Endothelial cell of umbilical vein (primary cell): ENCODE measurements around the gene OR10C1. TPM values are rescaled to one million over a fixed set of nuclear protein-coding genes. Genes with fewer than 3 reads are reported as not detected.

Source experiments
- BruUV-seq: library from RNA; stranded (reverse); fragments of 400-500 nt; replicated peaks from 2 replicates; lab custom pipeline; 2021; lab: Mats Ljungman, UMichigan
- CTCF ChIA-PET: fragments of 300-600, 350-600 bp; sonication (Branson Sonifier 250); formaldehyde crosslinking; loops from one replicate; lab custom pipeline; 2021; ENCODE audit warnings: antibody characterized with exemption, inconsistent platforms; lab: Charles Lee
- POLR2A ChIA-PET: fragments of 300-600, 350-600 bp; sonication (Branson Sonifier 250); formaldehyde crosslinking; loops from one replicate; lab custom pipeline; 2021; ENCODE audit warnings: antibody characterized with exemption, inconsistent platforms; lab: Charles Lee
- DNase-seq: peaks from one replicate; pipeline ENCODE4 v3.0.0-alpha.2; 2011; ENCODE audit warnings: low read depth, low spot score
- FAIRE-seq: peaks from 2 replicates; lab custom pipeline; 2011; peaks lifted over from hg19 to GRCh38; lab: Jason Lieb, UNC
- H2AFZ ChIP-seq: 2 replicates; pipeline ENCODE4 v1.6.0; 2012; ENCODE audit warnings: low read depth, low read length, control low read depth, inconsistent platforms
- H3K27ac ChIP-seq: 2 replicates; pipeline ENCODE4 v1.5.1; 2011; ENCODE audit warnings: low read depth, mild to moderate bottlenecking, control low read depth, low read length, moderate library complexity; ENCODE audit not compliant: insufficient read depth
- H3K27me3 ChIP-seq, 2 experiments: 2 replicates each; pipeline versions ENCODE4 v1.6.0 to v1.6.1; 2011; ENCODE audit warnings: low read length in 2 of 2, mixed read lengths in 1 of 2; ENCODE audit not compliant: control insufficient read depth in 2 of 2, insufficient read depth in 2 of 2
- H3K36me3 ChIP-seq, 2 experiments: 2 replicates in 1 of 2; 3 replicates in 1 of 2; pipeline ENCODE4 v1.5.1; 2011; ENCODE audit warnings: low read length in 2 of 2, mild to moderate bottlenecking in 1 of 2, moderate library complexity in 1 of 2; ENCODE audit not compliant: control insufficient read depth in 2 of 2, insufficient read depth in 2 of 2; ENCODE audit errors: extremely low read depth in 1 of 2
- H3K4me1 ChIP-seq: 3 replicates; pipeline ENCODE4 v1.5.1; 2011; ENCODE audit warnings: mild to moderate bottlenecking, low read length; ENCODE audit not compliant: control insufficient read depth, insufficient read depth; ENCODE audit errors: extremely low read depth
- H3K4me2 ChIP-seq: 2 replicates; pipeline ENCODE4 v1.6.1; 2011; ENCODE audit warnings: low read length, control low read depth, mixed read lengths; ENCODE audit not compliant: insufficient read depth
- H3K4me3 ChIP-seq, 3 experiments: fragments of 200-600 bp in 1 of 3; sonication (generic), shearing (Covaris generic) in 1 of 3; replicated peaks in 1 of 3; 2 replicates each; pipeline ENCODE4 v1.5.1; 2011 to 2016; ENCODE audit warnings: control low read depth in 3 of 3, low read length in 3 of 3, mild to moderate bottlenecking in 2 of 3, inconsistent platforms in 1 of 3, low read depth in 1 of 3, moderate library complexity in 1 of 3; ENCODE audit not compliant: insufficient read depth in 1 of 3
- H3K79me2 ChIP-seq: 2 replicates; pipeline ENCODE4 v1.6.0; 2012; ENCODE audit warnings: low read length, inconsistent platforms; ENCODE audit not compliant: control insufficient read depth, insufficient read depth
- H3K9ac ChIP-seq: replicated peaks from 2 replicates; pipeline ENCODE3; 2011; ENCODE audit warnings: low read length, control low read depth; ENCODE audit not compliant: insufficient read depth; ENCODE audit errors: extremely low read depth
- H3K9me1 ChIP-seq: replicated peaks from 3 replicates; pipeline ENCODE4 v1.6.0; 2011; ENCODE audit warnings: mild to moderate bottlenecking, low read length; ENCODE audit not compliant: control insufficient read depth, insufficient read depth; ENCODE audit errors: extremely low read depth
- H3K9me3 ChIP-seq: replicated peaks from 2 replicates; pipeline ENCODE4 v1.5.1; 2012; ENCODE audit warnings: low read length, inconsistent platforms; ENCODE audit not compliant: control insufficient read depth, insufficient read depth
- H4K20me1 ChIP-seq: replicated peaks from 2 replicates; pipeline ENCODE3; 2011; ENCODE audit warnings: mild to moderate bottlenecking, low read length; ENCODE audit not compliant: control insufficient read depth, insufficient read depth; ENCODE audit errors: extremely low read depth
- EZH2 ChIP-seq: IDR thresholded peaks from 2 replicates; pipeline ENCODE4 v1.6.1; 2012; ENCODE audit warnings: borderline replicate concordance, low read depth, mild to moderate bottlenecking, moderate library complexity, low read length, inconsistent platforms; ENCODE audit not compliant: severe bottlenecking
- FOS ChIP-seq: IDR thresholded peaks from 2 replicates; pipeline ENCODE4 v1.6.1; 2011; ENCODE audit warnings: mild to moderate bottlenecking, low read length, moderate library complexity, borderline replicate concordance; ENCODE audit not compliant: insufficient read depth
- GATA2 ChIP-seq: IDR thresholded peaks from 2 replicates; pipeline ENCODE4 v1.7.0; 2011; ENCODE audit warnings: low read depth, mild to moderate bottlenecking, moderate library complexity, mixed read lengths, low read length; ENCODE audit not compliant: insufficient read length, insufficient read depth
- JUN ChIP-seq: IDR thresholded peaks from 2 replicates; pipeline ENCODE4 v1.6.1; 2011; ENCODE audit warnings: borderline replicate concordance, low read depth; ENCODE audit not compliant: insufficient read length, insufficient read depth
- MYC ChIP-seq: IDR thresholded peaks from one replicate; pipeline ENCODE4 v1.6.1; 2011; ENCODE audit warnings: mild to moderate bottlenecking, low read depth, low read length
- POLR2A ChIP-seq: IDR thresholded peaks from 2 replicates; pipeline ENCODE4 v1.6.1; 2012; ENCODE audit warnings: low read depth, mild to moderate bottlenecking, control low read depth, low read length
- POLR2AphosphoS5 ChIP-seq: IDR thresholded peaks from 2 replicates; pipeline ENCODE4 v1.6.1; 2012; ENCODE audit warnings: low read depth, mild to moderate bottlenecking, control low read depth, low read length, moderate library complexity; ENCODE audit not compliant: insufficient read depth
- dilution Hi-C: fragments of 300-500 bp; cut with MboI; formaldehyde crosslinking; loops from one replicate; pipeline ENCODE4 v1.15.0; 2019; ENCODE audit warnings: low sequenced_read_pairs; ENCODE audit not compliant: extremely low pct_ligation_motif_present
- intact Hi-C: fragments of 100-400 bp; cut with micrococcal nuclease; formaldehyde crosslinking; loops from one replicate; pipeline ENCODE4 v1.10.0; 2022
- polyA plus RNA-seq, 4 experiments: library from polyadenylated mRNA; depleted of rRNA in 3 of 4; stranded (reverse) in 3 of 4; unstranded in 1 of 4; fragments of >200 nt; gene quantifications; 2 replicates each; pipeline versions ENCODE4 v1.2.1 to v1.2.3, GENCODE V29; 2011 to 2012; ENCODE audit warnings: missing spikeins in 1 of 4
- total RNA-seq: library from RNA; stranded (reverse); gene quantifications from 2 replicates; pipeline ENCODE4 v1.2.3, GENCODE V29; 2021
- TF ChIP-seq, protein P1 (sequence below), 2 donors: IDR thresholded peaks; 1 replicate in 1 of 2; 2 replicates in 1 of 2; pipeline ENCODE4 v1.5.1; 2011; ENCODE audit warnings: low read length in 2 of 2, mild to moderate bottlenecking in 2 of 2, moderate library complexity in 2 of 2, control low read depth in 1 of 2, inconsistent platforms in 1 of 2, low read depth in 1 of 2; ENCODE audit not compliant: insufficient read depth in 1 of 2; ENCODE audit errors: extremely low read depth in 1 of 2
- TF ChIP-seq, protein P2 (sequence below): IDR thresholded peaks from 2 replicates; pipeline ENCODE4 v1.6.1; 2011; ENCODE audit not compliant: insufficient read depth, insufficient read length

Gene OR10C1
- total and polyA plus RNA-seq, 2 donors (not counting 3 experiments of a cell fraction or from before 2014, with no cell fraction given), result not detected

DNA sequence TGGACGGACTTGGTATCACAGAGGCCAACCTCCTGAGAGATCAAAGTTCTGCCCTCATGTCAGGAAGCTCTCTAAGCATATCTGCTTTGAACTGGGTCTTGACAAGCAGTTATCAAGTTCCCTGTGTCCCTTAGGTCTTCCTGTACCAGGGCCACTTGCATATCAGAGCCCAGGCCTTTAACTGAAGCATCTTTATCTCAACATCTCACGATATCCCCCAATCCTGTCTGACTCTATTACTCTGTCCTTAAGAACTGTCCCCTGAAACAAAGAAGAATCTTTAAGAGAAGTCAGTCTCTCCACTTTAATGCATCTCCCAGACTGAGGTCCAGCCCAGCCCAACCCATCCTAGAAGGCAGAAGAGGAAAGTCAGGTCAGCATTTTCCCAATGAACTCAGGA lies 40.5 kb downstream of the OR10C1 start:
- TF ChIP-seq MYC (no peak), FOS (no peak), POLR2AphosphoS5 (no peak), POLR2A (no peak), JUN (no peak), EZH2 (no peak), GATA2 (no peak)
- TF ChIP-seq, protein P1, sequence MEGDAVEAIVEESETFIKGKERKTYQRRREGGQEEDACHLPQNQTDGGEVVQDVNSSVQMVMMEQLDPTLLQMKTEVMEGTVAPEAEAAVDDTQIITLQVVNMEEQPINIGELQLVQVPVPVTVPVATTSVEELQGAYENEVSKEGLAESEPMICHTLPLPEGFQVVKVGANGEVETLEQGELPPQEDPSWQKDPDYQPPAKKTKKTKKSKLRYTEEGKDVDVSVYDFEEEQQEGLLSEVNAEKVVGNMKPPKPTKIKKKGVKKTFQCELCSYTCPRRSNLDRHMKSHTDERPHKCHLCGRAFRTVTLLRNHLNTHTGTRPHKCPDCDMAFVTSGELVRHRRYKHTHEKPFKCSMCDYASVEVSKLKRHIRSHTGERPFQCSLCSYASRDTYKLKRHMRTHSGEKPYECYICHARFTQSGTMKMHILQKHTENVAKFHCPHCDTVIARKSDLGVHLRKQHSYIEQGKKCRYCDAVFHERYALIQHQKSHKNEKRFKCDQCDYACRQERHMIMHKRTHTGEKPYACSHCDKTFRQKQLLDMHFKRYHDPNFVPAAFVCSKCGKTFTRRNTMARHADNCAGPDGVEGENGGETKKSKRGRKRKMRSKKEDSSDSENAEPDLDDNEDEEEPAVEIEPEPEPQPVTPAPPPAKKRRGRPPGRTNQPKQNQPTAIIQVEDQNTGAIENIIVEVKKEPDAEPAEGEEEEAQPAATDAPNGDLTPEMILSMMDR (IDR thresholded peaks at IDR 0.05; ENCODE audit: extremely low read depth in 1 of 2, insufficient read depth in 1 of 2, low read depth in 1 of 2, low read length in 2 of 2), result no peak
- TF ChIP-seq, protein P2, sequence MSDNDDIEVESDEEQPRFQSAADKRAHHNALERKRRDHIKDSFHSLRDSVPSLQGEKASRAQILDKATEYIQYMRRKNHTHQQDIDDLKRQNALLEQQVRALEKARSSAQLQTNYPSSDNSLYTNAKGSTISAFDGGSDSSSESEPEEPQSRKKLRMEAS, result no peak
- dilution Hi-C loops (no loop called here), intact Hi-C loops (no loop called here)
- Histone ChIP-seq H3K9ac (no peak overlapping the region), H3K4me1 (no peaks in the 10 kb centered on the region), H3K79me2 (no peaks in the 10 kb centered on the region), H2AFZ (no peak overlapping the region), H3K36me3 (no peaks in the 10 kb centered on the region), H3K9me1 (no peaks in the 10 kb centered on the region), H3K27me3 (no peaks in the 10 kb centered on the region), H3K9me3 (no peaks in the 10 kb centered on the region), H3K4me3 (no peak overlapping the region), H3K4me2 (no peak overlapping the region), H4K20me1 (no peaks in the 10 kb centered on the region), H3K27ac (no peak overlapping the region)
- CTCF ChIA-PET, result no interaction called here
- BruUV-seq, result no TSS peak
- DNase-seq (no peak), FAIRE-seq (no peak)
- POLR2A ChIA-PET, result no interaction called here
